HepG2 (cell line): ENCODE measurements around the gene SUPT6H. TPM values are rescaled to one million over a fixed set of nuclear protein-coding genes. Genes with fewer than 3 reads are reported as not detected.

Experiments
- ARNTL ChIP-seq: sonication (generic); formaldehyde crosslinking; IDR thresholded peaks from 2 replicates; pipeline ENCODE4 v1.4.0; 2020; ENCODE audit warnings: mild to moderate bottlenecking, missing genetic modification reagents
- KLF15 ChIP-seq: sonication (generic); formaldehyde crosslinking; IDR thresholded peaks from 2 replicates; pipeline ENCODE4 v1.8.1; 2023; ENCODE audit warnings: borderline replicate concordance, mild to moderate bottlenecking, inconsistent platforms, missing genetic modification reagents, mixed read lengths
- SIX1 ChIP-seq: sonication (generic); formaldehyde crosslinking; IDR thresholded peaks from 2 replicates; pipeline ENCODE4 v1.4.0; 2020; ENCODE audit warnings: missing genetic modification reagents, borderline replicate concordance
- SP1 ChIP-seq, 2 experiments: fragments of 450-650 bp in 1 of 2; sonication (generic) in 1 of 2; formaldehyde crosslinking in 1 of 2; IDR thresholded peaks; 2 replicates each; pipeline versions ENCODE4 v1.4.0 to v1.6.1; 2016 to 2020; ENCODE audit warnings: missing genetic modification reagents in 1 of 2
- TBX3 ChIP-seq: fragments of 450-650 bp; IDR thresholded peaks from 2 replicates; pipeline ENCODE4 v1.6.1; 2017; ENCODE audit warnings: antibody characterized with exemption, mild to moderate bottlenecking, inconsistent platforms, borderline replicate concordance
- USF2 ChIP-seq, 2 experiments: sonication (generic) in 1 of 2; formaldehyde crosslinking in 1 of 2; IDR thresholded peaks; 2 replicates each; pipeline versions ENCODE4 v1.5.1 to v1.6.1; 2011 to 2020; ENCODE audit warnings: borderline replicate concordance in 1 of 2, low read depth in 1 of 2, low read length in 1 of 2, mild to moderate bottlenecking in 1 of 2, missing genetic modification reagents in 1 of 2, moderate library complexity in 1 of 2
- ZIK1 ChIP-seq: sonication (generic); formaldehyde crosslinking; IDR thresholded peaks from 2 replicates; pipeline ENCODE4 v1.5.0; 2020; ENCODE audit warnings: mild to moderate bottlenecking, low read depth, missing genetic modification reagents, borderline replicate concordance
- ZNF263 ChIP-seq: sonication (generic); formaldehyde crosslinking; IDR thresholded peaks from 2 replicates; pipeline ENCODE4 v1.4.0; 2020; ENCODE audit warnings: missing genetic modification reagents
- ZNF280B ChIP-seq: sonication (generic); formaldehyde crosslinking; IDR thresholded peaks from 2 replicates; pipeline ENCODE4 v1.5.0; 2020; ENCODE audit warnings: missing genetic modification reagents, mild to moderate bottlenecking, borderline replicate concordance
- ZNF605 ChIP-seq: sonication (generic); formaldehyde crosslinking; IDR thresholded peaks from 2 replicates; pipeline ENCODE4 v1.8.0; 2022; ENCODE audit warnings: mild to moderate bottlenecking, missing genetic modification reagents
- ZNF7 ChIP-seq: IDR thresholded peaks from 2 replicates; pipeline ENCODE4 v1.6.1; 2016; ENCODE audit warnings: missing biosample characterization, missing genetic modification reagents
- ZSCAN9 ChIP-seq: IDR thresholded peaks from 2 replicates; pipeline ENCODE4 v1.6.1; 2016; ENCODE audit warnings: borderline replicate concordance
- polyA plus RNA-seq, 8 experiments: library from polyadenylated mRNA; depleted of rRNA in 3 of 8; stranded (reverse) in 7 of 8; unstranded in 1 of 8; fragments of >200 nt; fragmentation: Illumina TruSeq in 4 of 8; extraction: Trizol in 4 of 8; gene quantifications; 2 replicates each; pipeline versions ENCODE4 v1.2.1 to v1.2.3, GENCODE V29; 2011 to 2016; ENCODE audit warnings: low read depth in 4 of 8, missing spikeins in 1 of 8, mixed read lengths in 1 of 8; ENCODE audit not compliant: insufficient read depth in 1 of 8
- total RNA-seq, 5 experiments: library from RNA; depleted of rRNA; stranded (reverse); fragments of >200 nt; fragmentation: Illumina TruSeq; extraction: Trizol; gene quantifications; 2 replicates each; pipeline ENCODE4 v1.2.3, GENCODE V29; 2016; ENCODE audit warnings: low read depth in 1 of 5
- TF ChIP-seq, protein P1 (sequence below): sonication (generic); formaldehyde crosslinking; IDR thresholded peaks from 2 replicates; pipeline ENCODE4 v1.4.0; 2020; ENCODE audit warnings: mild to moderate bottlenecking, missing genetic modification reagents
- TF ChIP-seq, protein P2 (sequence below): sonication (generic); formaldehyde crosslinking; IDR thresholded peaks from 2 replicates; pipeline ENCODE4 v1.5.0; 2020; ENCODE audit warnings: missing genetic modification reagents

SUPT6H gene
- total and polyA plus RNA-seq, 2 of the 13 experiments (the other 11 are each of a cell fraction or from before 2014, with no cell fraction given): 32.7 to 39.9 TPM

GRCh38 chr17:28726627-28727491, 64.9 kb downstream of the SUPT6H start (continued):
- TF ChIP-seq SP1 (IDR thresholded peaks at IDR 0.05) (no peak), SP1 (CRISPR knock-in tag; IDR thresholded peaks at IDR 0.05) (peak; percentile 53), SIX1 (CRISPR knock-in tag) (no peak), ZNF7 (CRISPR knock-in tag) (no peak), TBX3 (no peak), ZNF605 (CRISPR knock-in tag) (peak; percentile 84), USF2 (IDR thresholded peaks at IDR 0.05; ENCODE audit: low read depth, low read length) (no peak), USF2 (CRISPR knock-in tag; IDR thresholded peaks at IDR 0.05; ENCODE audit: borderline replicate concordance) (no peak; the same call in 1 of the 2 replicates), KLF15 (no peak), ZNF263 (CRISPR knock-in tag) (peak; percentile 27; the same call in 1 of the 2 replicates), ZNF280B (CRISPR knock-in tag) (no peak; the same call in 1 of the 2 replicates), ZIK1 (CRISPR knock-in tag) (no peak), ARNTL (peak; percentile 17), ZSCAN9 (peak; percentile 49; the same call in 1 of the 2 replicates)
- TF ChIP-seq, protein P1, sequence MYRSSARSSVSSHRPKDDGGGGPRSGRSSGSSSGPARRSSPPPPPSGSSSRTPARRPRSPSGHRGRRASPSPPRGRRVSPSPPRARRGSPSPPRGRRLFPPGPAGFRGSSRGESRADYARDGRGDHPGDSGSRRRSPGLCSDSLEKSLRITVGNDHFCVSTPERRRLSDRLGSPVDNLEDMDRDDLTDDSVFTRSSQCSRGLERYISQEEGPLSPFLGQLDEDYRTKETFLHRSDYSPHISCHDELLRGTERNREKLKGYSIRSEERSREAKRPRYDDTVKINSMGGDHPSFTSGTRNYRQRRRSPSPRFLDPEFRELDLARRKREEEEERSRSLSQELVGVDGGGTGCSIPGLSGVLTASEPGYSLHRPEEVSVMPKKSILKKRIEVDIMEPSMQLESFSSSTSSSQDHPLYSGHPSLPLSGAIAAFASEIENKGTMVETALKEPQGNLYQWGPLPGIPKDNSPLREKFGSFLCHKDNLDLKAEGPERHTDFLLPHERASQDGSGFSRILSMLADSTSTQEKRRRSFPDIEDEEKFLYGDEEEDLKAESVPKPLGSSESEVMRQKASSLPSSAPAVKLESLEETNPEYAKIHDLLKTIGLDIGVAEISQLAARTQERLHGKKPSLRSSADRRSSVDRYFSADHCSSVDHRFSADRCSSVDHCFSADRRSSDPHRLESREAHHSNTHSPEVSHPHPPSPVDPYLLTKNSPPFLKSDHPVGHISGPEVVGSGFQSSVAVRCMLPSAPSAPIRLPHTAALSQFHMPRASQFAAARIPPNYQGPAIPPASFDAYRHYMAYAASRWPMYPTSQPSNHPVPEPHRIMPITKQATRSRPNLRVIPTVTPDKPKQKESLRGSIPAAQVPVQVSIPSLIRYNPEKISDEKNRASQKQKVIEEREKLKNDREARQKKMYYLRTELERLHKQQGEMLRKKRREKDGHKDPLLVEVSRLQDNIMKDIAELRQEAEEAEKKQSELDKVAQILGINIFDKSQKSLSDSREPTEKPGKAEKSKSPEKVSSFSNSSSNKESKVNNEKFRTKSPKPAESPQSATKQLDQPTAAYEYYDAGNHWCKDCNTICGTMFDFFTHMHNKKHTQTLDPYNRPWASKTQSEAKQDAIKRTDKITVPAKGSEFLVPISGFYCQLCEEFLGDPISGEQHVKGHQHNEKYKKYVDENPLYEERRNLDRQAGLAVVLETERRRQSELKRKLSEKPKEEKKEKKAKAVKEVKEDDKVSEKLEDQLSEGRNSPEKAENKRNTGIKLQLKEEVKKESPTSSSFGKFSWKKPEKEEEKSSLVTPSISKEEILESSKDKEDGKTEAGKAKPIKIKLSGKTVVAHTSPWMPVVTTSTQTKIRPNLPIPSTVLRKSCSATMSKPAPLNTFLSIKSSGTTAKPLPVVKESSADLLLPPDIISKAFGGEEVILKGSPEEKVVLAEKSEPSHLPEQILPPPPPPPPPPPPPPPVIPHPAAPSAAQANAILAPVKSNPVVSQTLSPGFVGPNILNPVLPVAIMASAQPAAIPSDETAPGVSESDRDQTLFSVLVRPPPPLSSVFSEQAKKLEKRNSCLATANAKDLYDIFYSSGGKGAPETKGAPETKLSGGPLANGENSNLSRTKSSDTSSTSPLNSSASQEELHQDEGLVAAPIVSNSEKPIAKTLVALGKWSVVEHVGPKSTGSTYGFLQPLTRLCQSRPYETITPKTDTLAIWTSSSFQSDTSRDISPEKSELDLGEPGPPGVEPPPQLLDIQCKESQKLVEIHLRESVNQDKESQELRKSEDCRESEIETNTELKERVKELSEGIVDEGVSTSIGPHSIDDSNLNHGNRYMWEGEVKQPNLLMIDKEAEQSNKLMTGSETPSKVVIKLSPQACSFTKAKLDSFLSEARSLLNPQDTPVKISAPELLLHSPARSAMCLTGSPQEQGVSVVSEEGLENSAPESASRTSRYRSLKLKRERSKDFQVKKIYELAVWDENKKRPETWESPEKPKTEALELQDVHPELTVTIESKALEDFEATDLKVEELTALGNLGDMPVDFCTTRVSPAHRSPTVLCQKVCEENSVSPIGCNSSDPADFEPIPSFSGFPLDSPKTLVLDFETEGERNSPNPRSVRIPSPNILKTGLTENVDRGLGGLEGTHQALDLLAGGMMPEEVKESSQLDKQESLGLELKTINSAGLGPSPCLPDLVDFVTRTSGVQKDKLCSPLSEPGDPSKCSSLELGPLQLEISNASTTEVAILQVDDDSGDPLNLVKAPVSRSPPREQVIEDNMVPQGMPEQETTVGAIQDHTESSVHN (CRISPR knock-in tag): 0 out of 2 replicates have a peak, but pooled peaks have one; percentile 50
- TF ChIP-seq, protein P2, sequence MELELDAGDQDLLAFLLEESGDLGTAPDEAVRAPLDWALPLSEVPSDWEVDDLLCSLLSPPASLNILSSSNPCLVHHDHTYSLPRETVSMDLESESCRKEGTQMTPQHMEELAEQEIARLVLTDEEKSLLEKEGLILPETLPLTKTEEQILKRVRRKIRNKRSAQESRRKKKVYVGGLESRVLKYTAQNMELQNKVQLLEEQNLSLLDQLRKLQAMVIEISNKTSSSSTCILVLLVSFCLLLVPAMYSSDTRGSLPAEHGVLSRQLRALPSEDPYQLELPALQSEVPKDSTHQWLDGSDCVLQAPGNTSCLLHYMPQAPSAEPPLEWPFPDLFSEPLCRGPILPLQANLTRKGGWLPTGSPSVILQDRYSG (CRISPR knock-in tag): no peak
